HG02938 (cell line): ENCODE measurements around the gene F2RL1.
"Not testable (repeated sequence)": the region's sequence is repeated elsewhere in the genome, so short reads cannot be mapped to it uniquely, and the experiment has no call there.

Experiments used
- ATAC-seq: cut with Tn5 transposase; IDR thresholded peaks from one replicate; pipeline ENCODE4 v1.9.1; 2021; ENCODE audit warnings: mild to moderate bottlenecking, moderate library complexity; ENCODE audit not compliant: unreplicated experiment

Gene F2RL1

GRCh38 chr5:76849419-76850291 lies 30.8 kb downstream of the F2RL1 start, which contains the start of gene S100Z:
Gene S100Z (plus strand): TSS chr5:76850014. CDS start chr5:76875360, 25,346 bp downstream.
- ATAC-seq = no peak

DNA sequence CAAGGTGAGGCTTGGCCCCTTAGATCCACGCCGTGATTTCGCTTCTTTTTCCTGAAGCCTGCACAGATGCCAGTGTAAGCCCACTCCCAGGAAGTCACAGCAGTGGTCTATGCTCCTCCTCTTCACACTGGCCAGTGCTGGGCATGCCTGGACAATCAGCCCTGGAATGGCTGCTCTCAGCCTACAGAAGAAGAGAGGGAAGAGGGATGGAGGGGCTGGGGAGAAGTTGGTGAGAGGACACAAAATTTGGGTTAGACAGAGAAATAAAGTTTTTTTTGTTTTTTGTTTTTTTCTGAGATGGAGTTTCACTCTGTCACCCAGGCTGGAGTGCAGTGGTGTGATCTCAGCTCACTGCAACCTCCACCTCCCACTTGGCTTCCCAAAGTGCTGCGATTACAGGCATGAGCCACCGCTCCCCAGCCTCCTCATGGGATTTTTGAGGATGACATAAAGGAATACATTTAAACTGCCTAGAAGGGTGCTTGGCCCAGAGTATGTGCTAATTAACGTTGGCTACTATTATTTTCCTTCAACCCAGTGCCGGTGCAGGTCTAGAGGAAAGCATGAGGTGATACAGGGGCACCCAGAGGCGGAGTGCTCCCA lies 31.8 kb downstream of the F2RL1 start:
- ATAC-seq = no peak

DNA sequence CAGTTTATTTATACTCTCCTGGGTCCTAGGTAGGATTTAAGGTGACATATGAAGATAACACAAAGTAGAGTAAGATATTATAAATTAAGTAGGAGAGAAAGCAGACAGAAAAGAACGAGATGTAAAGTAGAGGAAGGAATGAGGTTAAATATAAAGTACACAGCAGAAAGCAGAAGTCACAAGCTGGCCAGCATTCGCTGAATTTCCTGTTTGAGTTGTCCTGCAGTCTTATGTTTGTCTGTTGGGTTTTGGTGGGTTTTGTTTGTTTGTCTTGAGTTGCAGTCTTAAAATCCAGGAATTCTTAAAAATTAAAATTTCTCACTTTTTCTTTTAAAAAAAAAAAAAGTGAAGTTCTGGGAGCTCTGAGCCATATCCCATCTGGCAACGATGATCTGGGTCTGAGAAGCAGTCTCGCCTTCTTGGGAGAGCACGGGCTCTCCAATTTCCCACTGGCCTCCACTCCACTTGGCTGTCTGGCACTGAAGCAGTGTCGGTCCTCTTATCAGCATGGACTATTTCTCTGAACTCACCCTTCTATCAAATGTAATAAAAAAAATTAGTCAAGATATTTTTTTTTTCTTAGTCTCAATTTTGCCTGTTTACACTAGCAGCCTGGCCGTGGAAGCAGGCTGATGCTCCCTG lies 33.0 kb downstream of the F2RL1 start:
- no peak for ATAC-seq

- no peak for ATAC-seq
Measured at GRCh38 chr5:76852772-76853171, 33.9 kb downstream of the F2RL1 start.

- not testable (repeated sequence) for ATAC-seq
Measured at GRCh38 chr5:76853741-76854140, 34.9 kb downstream of the F2RL1 start.

DNA sequence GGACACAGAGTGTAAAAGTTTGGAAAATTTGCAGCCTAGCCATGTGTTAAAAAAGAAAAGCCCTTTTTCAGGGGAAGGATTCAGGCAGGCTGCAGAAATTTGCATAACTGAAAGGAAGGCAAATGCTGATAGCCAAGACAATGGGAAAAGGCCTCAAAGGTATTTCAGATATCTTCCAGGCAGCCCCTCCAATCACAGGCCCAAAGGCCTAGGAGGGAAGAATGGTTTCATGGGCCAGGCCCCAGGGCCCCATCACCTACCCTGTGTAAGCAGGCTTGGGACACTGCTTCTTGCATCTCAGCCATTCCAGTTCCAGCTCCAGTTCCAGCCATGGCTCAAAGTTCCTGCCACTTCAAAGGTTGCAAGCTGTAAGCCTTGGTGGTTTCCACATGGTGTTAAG lies 35.8 kb downstream of the F2RL1 start:
- no peak for ATAC-seq

DNA sequence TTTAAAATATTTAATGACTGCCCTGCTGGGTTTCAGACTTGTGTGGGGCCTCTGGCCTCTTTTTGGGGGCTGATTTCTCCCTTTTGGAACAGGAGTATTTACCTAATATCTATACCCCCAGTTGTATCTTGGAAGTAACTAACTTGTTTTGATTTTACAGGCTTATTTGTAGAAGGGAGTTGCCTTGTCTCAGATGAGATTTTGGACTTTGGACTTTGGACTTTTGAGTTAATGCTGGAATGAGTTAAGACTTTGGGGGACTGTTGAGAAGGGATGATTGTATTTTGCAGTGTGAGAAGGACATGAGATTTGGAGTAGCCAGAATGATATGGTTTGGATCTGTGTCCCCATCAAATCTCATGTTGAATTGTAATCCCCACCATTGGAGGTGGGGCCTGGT lies 36.7 kb downstream of the F2RL1 start:
- not testable (repeated sequence) for ATAC-seq

GRCh38 chr5:76855961-76856360 lies 37.1 kb downstream of the F2RL1 start:
- no peak for ATAC-seq

GRCh38 chr5:76856800-76857199 lies 38.0 kb downstream of the F2RL1 start:
- not testable (repeated sequence) for ATAC-seq

GRCh38 chr5:76859591-76860247 lies 40.9 kb downstream of the F2RL1 start:
- ATAC-seq = no peak

- ATAC-seq = no peak
Measured at GRCh38 chr5:76861612-76862011, 42.8 kb downstream of the F2RL1 start.

DNA sequence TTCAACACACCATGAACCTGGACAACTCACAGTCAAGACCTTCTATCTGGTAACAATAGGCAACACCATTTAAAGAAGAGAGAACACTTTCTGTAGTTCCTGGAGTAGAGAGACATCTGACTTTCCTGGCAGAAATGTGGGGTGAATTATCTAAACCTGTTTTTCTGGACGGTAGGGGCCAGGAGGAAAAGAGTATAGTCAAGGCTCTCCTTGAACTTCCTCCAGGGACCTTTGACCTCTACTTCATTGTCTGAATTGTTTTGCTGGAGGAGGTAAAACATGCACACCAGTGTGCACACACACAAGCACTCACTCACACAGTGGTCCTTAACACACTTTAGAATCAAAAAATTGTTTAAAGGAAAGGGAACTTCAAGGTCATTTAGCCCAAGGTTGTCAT lies 44.2 kb downstream of the F2RL1 start:
- no peak for ATAC-seq

DNA sequence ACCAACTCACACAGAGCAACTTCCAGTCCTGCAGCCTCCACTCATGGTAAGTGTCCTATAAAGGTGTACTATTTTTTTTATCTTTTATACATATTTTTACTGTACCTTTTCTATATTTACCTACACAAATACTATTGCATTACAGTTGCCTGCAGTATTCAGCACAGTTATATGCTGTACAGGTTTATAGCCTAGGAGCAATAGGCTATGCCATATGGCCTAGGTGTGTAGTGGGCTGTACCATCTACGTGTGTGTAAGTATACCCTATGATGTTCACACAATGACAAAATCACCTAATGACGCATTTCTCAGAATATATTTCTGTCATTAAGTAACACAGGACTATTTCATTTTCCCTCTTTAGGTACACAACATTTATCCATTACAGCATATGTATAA lies 47.7 kb downstream of the F2RL1 start:
- no peak for ATAC-seq

- ATAC-seq = no peak
Measured at GRCh38 chr5:76867038-76867437, 48.2 kb downstream of the F2RL1 start.

DNA sequence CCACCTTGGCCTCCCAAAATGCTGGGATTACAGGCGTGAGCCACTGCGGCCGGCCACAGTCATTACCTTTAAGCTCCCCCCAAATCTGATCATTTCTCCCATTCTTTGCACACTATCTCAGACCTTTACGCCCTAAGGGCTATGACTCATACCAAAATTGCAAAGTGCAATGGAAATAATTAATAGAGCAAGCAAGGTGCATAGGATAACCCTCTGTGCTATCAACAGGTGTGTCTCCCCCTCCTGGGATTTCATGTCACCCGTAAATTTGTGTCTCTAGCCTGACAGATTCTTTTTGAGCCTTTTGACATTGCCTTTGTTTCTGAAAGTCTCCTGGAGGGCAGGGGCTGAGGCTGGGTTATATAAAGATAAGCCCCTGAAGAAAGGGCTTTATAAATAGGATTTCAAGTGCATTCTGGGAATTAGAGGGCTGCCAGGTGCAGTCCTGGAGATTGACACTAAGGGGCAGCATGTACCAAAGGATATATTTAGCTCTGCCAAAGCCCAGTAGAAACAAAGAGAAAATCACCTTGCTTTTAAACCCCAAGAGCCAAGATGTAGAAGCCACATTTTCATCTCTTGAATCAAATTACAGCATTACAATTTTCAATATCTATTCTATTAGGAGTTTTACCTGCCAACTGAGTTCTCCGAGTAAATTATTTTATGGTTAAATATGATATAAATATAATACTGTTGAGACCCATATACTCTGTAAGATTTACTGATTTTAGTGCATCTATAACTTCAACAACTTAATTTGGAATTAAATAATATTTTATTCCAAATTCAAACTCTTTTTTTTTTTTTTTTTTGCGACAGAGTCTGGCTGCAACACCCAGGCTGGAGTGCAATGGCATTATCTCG lies 49.2 kb downstream of the F2RL1 start:
- peak; percentile 68 for ATAC-seq

DNA sequence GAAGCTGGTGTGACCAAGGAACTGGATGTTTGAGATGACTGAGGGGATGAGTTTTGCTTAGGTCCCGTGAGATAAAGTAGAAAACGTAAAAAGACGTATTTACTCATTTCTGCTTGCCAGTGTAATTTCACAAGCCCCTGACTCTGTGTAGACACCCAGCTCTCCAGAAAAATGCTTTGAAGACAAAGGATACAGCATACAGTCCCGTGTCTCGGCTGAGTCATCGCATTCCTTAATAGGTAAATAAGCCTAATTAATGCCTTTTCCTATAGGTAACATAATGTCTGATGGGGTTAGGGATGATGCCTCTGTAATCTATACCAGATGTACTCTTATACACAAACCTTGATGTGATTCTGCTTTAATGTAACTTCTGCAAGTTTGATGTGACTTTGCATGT lies 51.2 kb downstream of the F2RL1 start:
- ATAC-seq = no peak

GRCh38 chr5:76874088-76874581 lies 55.3 kb downstream of the F2RL1 start:
- ATAC-seq = no peak
